Neutrophil (primary cell): ENCODE measurements around the gene XPA.

Experiments
- H3K27ac ChIP-seq: fragments of 200-600 bp; sonication (generic); 2 replicates; pipeline ENCODE4 v1.5.1; 2016; ENCODE audit warnings: mild to moderate bottlenecking, moderate library complexity
- H3K27me3 ChIP-seq: fragments of 200-600 bp; sonication (generic); 2 replicates; pipeline ENCODE4 v1.6.0; 2016; ENCODE audit warnings: mild to moderate bottlenecking
- H3K36me3 ChIP-seq: fragments of 200-600 bp; sonication (generic); 2 replicates; pipeline ENCODE4 v1.5.1; 2017
- H3K4me1 ChIP-seq, 2 experiments: fragments of 200-600 bp in 1 of 2; sonication (generic) in 1 of 2; 1 replicate in 1 of 2; 2 replicates in 1 of 2; pipeline versions ENCODE4 v1.5.1 to v1.6.1; 2013 to 2016; ENCODE audit warnings: low read depth in 1 of 2, low read length in 1 of 2, mild to moderate bottlenecking in 1 of 2, moderate library complexity in 1 of 2; ENCODE audit not compliant: control insufficient read depth in 1 of 2, insufficient read depth in 1 of 2
- H3K4me3 ChIP-seq, 2 experiments: fragments of 200-600 bp in 1 of 2; sonication (generic) in 1 of 2; 1 replicate in 1 of 2; 2 replicates in 1 of 2; pipeline ENCODE4 v1.5.1; 2013 to 2016; ENCODE audit warnings: low read depth in 1 of 2, low read length in 1 of 2, mild to moderate bottlenecking in 1 of 2, moderate library complexity in 1 of 2
- H3K9me3 ChIP-seq: fragments of 200-600 bp; sonication (generic); 2 replicates; pipeline ENCODE4 v1.5.1; 2016
- CTCF ChIP-seq: fragments of 200-600 bp; sonication (generic); IDR thresholded peaks from 2 replicates; pipeline ENCODE4 v1.5.1; 2016; ENCODE audit warnings: antibody characterized with exemption

XPA gene

GRCh38 chr9:97636903-97637302 is 60.2 kb downstream of the XPA start:
- peaks cover 25 to 29% of the 10 kb centered on the region in 2 experiments for H3K4me1 ChIP-seq
- no peak overlapping the region for H3K4me3 ChIP-seq
- no peak for TF ChIP-seq CTCF
- H3K27me3 ChIP-seq = no peaks in the 10 kb centered on the region
- no peak overlapping the region for H3K27ac ChIP-seq
- peaks cover 5% of the 10 kb centered on the region for H3K36me3 ChIP-seq
- no peaks in the 10 kb centered on the region for H3K9me3 ChIP-seq

- H3K4me1 ChIP-seq = peaks cover 26 to 30% of the 10 kb centered on the region in 2 experiments
- H3K27me3 ChIP-seq = no peaks in the 10 kb centered on the region
- peak overlapping the region; percentile 91 for H3K27ac ChIP-seq
Measured at GRCh38 chr9:97635026-97635425, 62.1 kb downstream of the XPA start.

GRCh38 chr9:97633859-97634490 is 63.2 kb downstream of the XPA start:
- Histone ChIP-seq H3K9me3 (no peaks in the 10 kb centered on the region), H3K36me3 (no peaks in the 10 kb centered on the region), H3K27ac (peak overlapping the region; percentile 91), H3K27me3 (no peaks in the 10 kb centered on the region), H3K4me1 (peaks cover 26 to 30% of the 10 kb centered on the region in 2 experiments), H3K4me3 (peak overlapping the region; percentile 93 to 98)
- TF ChIP-seq CTCF = no peak

More at GRCh38 chr9:97635026-97635425, 62.1 kb downstream of the XPA start:
- TF ChIP-seq CTCF = no peak
- peak overlapping the region in 1 of 2 experiments; percentile 98 for H3K4me3 ChIP-seq
- no peaks in the 10 kb centered on the region for H3K9me3 ChIP-seq
- no peaks in the 10 kb centered on the region for H3K36me3 ChIP-seq

- Histone ChIP-seq H3K4me1 (peaks cover 26 to 30% of the 10 kb centered on the region in 2 experiments), H3K4me3 (peak within 1 kb of the TSS; percentile 93 to 98), H3K36me3 (no peaks in the 10 kb centered on the region), H3K27ac (peak within 1 kb of the TSS; percentile 91), H3K27me3 (no peaks in the 10 kb centered on the region), H3K9me3 (no peaks in the 10 kb centered on the region)
- peak; percentile 42 for TF ChIP-seq CTCF
Measured at GRCh38 chr9:97632985-97633858, 63.9 kb downstream of the XPA start, which contains the start of the genes NCBP1 and TSTD2. Gene NCBP1 (plus strand): TSS chr9:97633821. CDS start chr9:97633882, 61 bp downstream. Gene TSTD2 (minus strand): TSS chr9:97633368. CDS start chr9:97627562, 5,806 bp downstream.

GRCh38 chr9:97632248-97632984 is 64.7 kb downstream of the XPA start:
- no peaks in the 10 kb centered on the region for H3K9me3 ChIP-seq
- no peak for TF ChIP-seq CTCF
- no peaks in the 10 kb centered on the region for H3K36me3 ChIP-seq
- peak overlapping the region; percentile 91 for H3K27ac ChIP-seq
- H3K4me1 ChIP-seq = peaks cover 26 to 30% of the 10 kb centered on the region in 2 experiments
- peak overlapping the region; percentile 93 to 98 for H3K4me3 ChIP-seq
- H3K27me3 ChIP-seq = no peaks in the 10 kb centered on the region
